Loucy (cell line): Measurements from ENCODE around the gene NUP50.

ENCODE experiments used
- H2AFZ ChIP-seq: fragments of 200-600 bp; sonication (generic); 2 replicates; pipeline ENCODE4 v1.6.0; 2016; ENCODE audit warnings: antibody characterized with exemption, mild to moderate bottlenecking, low read length, moderate library complexity
- H3F3A ChIP-seq: fragments of 200-600 bp; 2 replicates; pipeline ENCODE4 v1.6.0; 2016; ENCODE audit warnings: antibody characterized with exemption, low read depth, mild to moderate bottlenecking
- H3K27me3 ChIP-seq: fragments of 200-600 bp; sonication (generic); 2 replicates; pipeline ENCODE4 v1.6.1; 2014; ENCODE audit warnings: low read length, mild to moderate bottlenecking; ENCODE audit not compliant: insufficient read depth, poor library complexity, severe bottlenecking
- H3K36me3 ChIP-seq: fragments of 200-600 bp; sonication (generic); 2 replicates; pipeline ENCODE4 v1.6.1; 2016; ENCODE audit warnings: low read length; ENCODE audit not compliant: insufficient read depth
- H3K4me1 ChIP-seq: fragments of 200-600 bp; sonication (generic); 2 replicates; pipeline ENCODE4 v1.5.1; 2014; ENCODE audit warnings: low read length, mild to moderate bottlenecking; ENCODE audit not compliant: insufficient read depth, poor library complexity, severe bottlenecking
- H3K4me2 ChIP-seq: fragments of 200-600 bp; sonication (generic); 2 replicates; pipeline ENCODE4 v1.6.0; 2014; ENCODE audit warnings: antibody characterized with exemption, low read length, low read depth, mild to moderate bottlenecking; ENCODE audit not compliant: poor library complexity, severe bottlenecking
- H3K4me3 ChIP-seq: fragments of 200-600 bp; sonication (generic); 2 replicates; pipeline ENCODE4 v1.5.1; 2014; ENCODE audit warnings: low read length, mild to moderate bottlenecking, mixed read lengths; ENCODE audit not compliant: poor library complexity, severe bottlenecking
- H3K79me2 ChIP-seq: fragments of 200-600 bp; sonication (generic); 2 replicates; pipeline ENCODE4 v1.6.1; 2014; ENCODE audit warnings: low read length; ENCODE audit not compliant: insufficient read depth
- H3K9ac ChIP-seq: fragments of 200-600 bp; sonication (generic); 2 replicates; pipeline ENCODE4 v1.6.0; 2014; ENCODE audit warnings: mild to moderate bottlenecking, low read depth, low read length, moderate library complexity; ENCODE audit not compliant: poor library complexity, severe bottlenecking
- H3K9me2 ChIP-seq: fragments of 200-600 bp; sonication (generic); replicated peaks from 2 replicates; pipeline ENCODE4 v1.6.1; 2016; ENCODE audit warnings: low read depth, low read length, mixed read lengths
- H3K9me3 ChIP-seq: fragments of 200-600 bp; sonication (generic); 2 replicates; pipeline ENCODE4 v1.6.1; 2014; ENCODE audit warnings: mild to moderate bottlenecking, antibody characterized with exemption, low read length, low read depth; ENCODE audit not compliant: insufficient read depth
- H4K20me1 ChIP-seq: fragments of 200-600 bp; sonication (generic); 2 replicates; pipeline ENCODE4 v1.6.0; 2014; ENCODE audit warnings: antibody characterized with exemption, low read length, mild to moderate bottlenecking; ENCODE audit not compliant: insufficient read depth, poor library complexity, severe bottlenecking
- CTCF ChIP-seq: fragments of 200-600 bp; sonication (generic); conservative IDR thresholded peaks from 2 replicates; pipeline ENCODE4 v1.5.1; 2014; ENCODE audit warnings: mild to moderate bottlenecking, antibody characterized with exemption, low read length
- EZH2phosphoT487 ChIP-seq: fragments of 200-600 bp; IDR thresholded peaks from 2 replicates; pipeline ENCODE4 v1.6.1; 2018; ENCODE audit warnings: antibody characterized with exemption, mild to moderate bottlenecking, moderate library complexity, borderline replicate concordance

The NUP50 gene

GRCh38 chr22:45211435-45211834 lies 47.7 kb downstream of the NUP50 start:
- Histone ChIP-seq H3K9ac (no peak overlapping the region), H3K4me1 (no peaks in the 10 kb centered on the region), H3K9me2 (no peaks in the 10 kb centered on the region), H3K4me2 (no peak overlapping the region), H3K79me2 (no peaks in the 10 kb centered on the region), H4K20me1 (no peaks in the 10 kb centered on the region), H2AFZ (no peak overlapping the region), H3K36me3 (no peaks in the 10 kb centered on the region), H3K27me3 (no peaks in the 10 kb centered on the region), H3F3A (no peaks in the 10 kb centered on the region), H3K4me3 (no peak overlapping the region), H3K9me3 (no peaks in the 10 kb centered on the region)
- TF ChIP-seq EZH2phosphoT487 = no peak

GRCh38 chr22:45211848-45212247 lies 48.1 kb downstream of the NUP50 start:
- Histone ChIP-seq H3K27me3 (no peaks in the 10 kb centered on the region), H3K36me3 (no peaks in the 10 kb centered on the region), H3K79me2 (no peaks in the 10 kb centered on the region), H3K4me2 (no peak overlapping the region), H3K9me2 (no peaks in the 10 kb centered on the region), H3F3A (no peaks in the 10 kb centered on the region), H3K4me3 (no peak overlapping the region), H3K4me1 (no peaks in the 10 kb centered on the region), H4K20me1 (no peaks in the 10 kb centered on the region), H3K9ac (no peak overlapping the region), H3K9me3 (no peaks in the 10 kb centered on the region), H2AFZ (no peak overlapping the region)
- TF ChIP-seq CTCF (no peak), EZH2phosphoT487 (no peak)

- H3K4me2 ChIP-seq = no peak overlapping the region
- H3K36me3 ChIP-seq = no peaks in the 10 kb centered on the region
- H3K9me3 ChIP-seq = no peaks in the 10 kb centered on the region
- no peaks in the 10 kb centered on the region for H3F3A ChIP-seq
- no peak overlapping the region for H3K9ac ChIP-seq
- H3K27me3 ChIP-seq = no peaks in the 10 kb centered on the region
- H3K79me2 ChIP-seq = no peaks in the 10 kb centered on the region
- no peaks in the 10 kb centered on the region for H4K20me1 ChIP-seq
- H3K4me1 ChIP-seq = no peaks in the 10 kb centered on the region
- no peak for TF ChIP-seq EZH2phosphoT487
- TF ChIP-seq CTCF = no peak
- no peak overlapping the region for H3K4me3 ChIP-seq
- H3K9me2 ChIP-seq = no peaks in the 10 kb centered on the region
- no peak overlapping the region for H2AFZ ChIP-seq
These were observed 48.6 kb downstream of the NUP50 start for GRCh38 chr22:45212306-45212709.

- no peaks in the 10 kb centered on the region for H3K79me2 ChIP-seq
- no peak overlapping the region for H3K9ac ChIP-seq
- H4K20me1 ChIP-seq = no peaks in the 10 kb centered on the region
- H3K9me3 ChIP-seq = no peaks in the 10 kb centered on the region
- no peaks in the 10 kb centered on the region for H3K4me1 ChIP-seq
- H3K9me2 ChIP-seq = no peaks in the 10 kb centered on the region
- no peak overlapping the region for H2AFZ ChIP-seq
- no peaks in the 10 kb centered on the region for H3F3A ChIP-seq
- TF ChIP-seq CTCF = no peak
- TF ChIP-seq EZH2phosphoT487 = no peak
- H3K27me3 ChIP-seq = no peaks in the 10 kb centered on the region
- no peak overlapping the region for H3K4me3 ChIP-seq
- H3K4me2 ChIP-seq = no peak overlapping the region
- H3K36me3 ChIP-seq = no peaks in the 10 kb centered on the region
These were observed 49.4 kb downstream of the NUP50 start for GRCh38 chr22:45212992-45213751.
